Measurements from ENCODE around the gene ALK. TPM values are rescaled to one million over a fixed set of nuclear protein-coding genes. Genes with fewer than 3 reads are reported as not detected.

The ALK gene
- polyA plus RNA-seq, 1 of the 3 experiments (the other 2 are of a cell fraction): 0.30 TPM

DNA sequence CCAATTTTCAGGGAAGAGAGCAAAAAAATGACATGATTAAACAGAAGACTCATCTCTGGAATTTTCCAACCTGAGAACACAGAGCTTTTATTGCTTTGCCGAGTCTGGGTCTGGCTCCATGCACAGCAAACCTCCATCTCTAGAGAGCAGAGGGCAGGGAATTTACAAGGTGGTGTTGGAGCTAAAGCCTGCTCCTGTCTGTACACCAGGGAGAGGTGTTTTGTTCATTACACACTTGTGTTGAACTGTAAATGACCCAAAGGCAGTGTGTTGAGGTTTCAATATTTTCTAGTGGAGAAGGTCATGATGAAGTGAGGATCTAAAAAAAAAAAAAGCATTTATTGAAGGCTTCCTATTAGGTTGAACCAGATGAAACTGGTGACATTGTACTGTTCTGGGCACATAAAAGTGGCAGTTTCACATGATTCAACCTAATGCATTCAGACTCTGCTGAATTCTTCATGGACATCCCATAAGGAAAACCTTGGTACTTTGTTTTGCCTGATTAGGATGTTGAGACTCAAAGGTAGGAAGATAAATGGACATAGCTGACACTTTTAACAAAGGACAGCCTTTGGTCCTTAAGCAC, 567.9 kb downstream of the ALK start:
- Histone ChIP-seq H4K20me1 (ENCODE audit: insufficient read depth) (no peaks in the 10 kb centered on the region), H3K27me3 (ENCODE audit: insufficient read depth) (0 out of 2 replicates have a peak, but pooled peaks cover 9% of the 10 kb centered on the region), H3K9me2 (no peaks in the 10 kb centered on the region), H3K9ac (no peak overlapping the region), H3K4me1 (ENCODE audit: control insufficient read depth in 1 of 2, insufficient read depth in 2 of 2, low read depth in 1 of 2, low read length in 1 of 2) (peaks cover 0 to 36% of the 10 kb centered on the region in 2 experiments; a peak in 1 of 4 replicates), H2AFZ (ENCODE audit: low read depth) (no peak overlapping the region), H3F3A (replicated peaks; ENCODE audit: insufficient read depth) (no peaks in the 10 kb centered on the region), H3K4me3 (ENCODE audit: low read depth in 2 of 2, low read length in 1 of 2) (no peak overlapping the region), H3K79me2 (ENCODE audit: insufficient read depth) (no peaks in the 10 kb centered on the region), H3K9me3 (no peaks in the 10 kb centered on the region), H3K36me3 (replicated peaks in 1 of 2; ENCODE audit: control insufficient read depth in 1 of 2, insufficient read depth in 2 of 2, low read length in 1 of 2) (no peaks in the 10 kb centered on the region), H3K4me2 (no peak overlapping the region), H3K27ac (ENCODE audit: low read depth in 2 of 2, low read length in 1 of 2) (no peak overlapping the region; a peak in 1 of 4 replicates)
- ChIA-PET POLR2A (no interaction called here), CTCF (interaction anchor here (0.7 to 1.3 kb wide), 3 partner anchors 23 to 502 kb away, joined by 3 to 4 read pairs (median 3); no protein-coding TSS in a partner anchor)
- WGBS (ENCODE audit: low lambda C conversion rate): 72% methylated on average over 1 of the region's 1 CpG
- DNase-seq: no peak
- TF ChIP-seq USF1 (IDR thresholded peaks at IDR 0.05; ENCODE audit: borderline replicate concordance, low read depth): no peak

GRCh38 chr2:29351916-29352591, 569.3 kb downstream of the ALK start:
- no peak for DNase-seq
- Histone ChIP-seq H3K27ac (ENCODE audit: low read depth in 2 of 2, low read length in 1 of 2) (no peak overlapping the region; a peak in 1 of 4 replicates), H3K9me3 (no peaks in the 10 kb centered on the region), H3K9me2 (no peaks in the 10 kb centered on the region), H3K27me3 (ENCODE audit: insufficient read depth) (0 out of 2 replicates have a peak, but pooled peaks cover 9% of the 10 kb centered on the region), H3F3A (replicated peaks; ENCODE audit: insufficient read depth) (no peaks in the 10 kb centered on the region), H3K4me3 (ENCODE audit: low read depth in 2 of 2, low read length in 1 of 2) (no peak overlapping the region), H4K20me1 (ENCODE audit: insufficient read depth) (no peaks in the 10 kb centered on the region), H3K36me3 (replicated peaks in 1 of 2; ENCODE audit: control insufficient read depth in 1 of 2, insufficient read depth in 2 of 2, low read length in 1 of 2) (no peaks in the 10 kb centered on the region), H3K9ac (no peak overlapping the region), H3K79me2 (ENCODE audit: insufficient read depth) (no peaks in the 10 kb centered on the region), H2AFZ (ENCODE audit: low read depth) (no peak overlapping the region), H3K4me1 (ENCODE audit: control insufficient read depth in 1 of 2, insufficient read depth in 2 of 2, low read depth in 1 of 2, low read length in 1 of 2) (peaks cover 0 to 38% of the 10 kb centered on the region in 2 experiments; a peak in 1 of 4 replicates), H3K4me2 (no peak overlapping the region)
- 47% methylated on average over 9 of the region's 9 CpGs for WGBS (ENCODE audit: low lambda C conversion rate)
- CTCF ChIA-PET: interaction anchor here (1.2 kb wide), 1 partner anchor 22 kb away, joined by 3 read pairs; no protein-coding TSS in a partner anchor
- no peak for TF ChIP-seq RFX5 (IDR thresholded peaks at IDR 0.05; ENCODE audit: low read length)
- no peak for TF ChIP-seq MEF2A (IDR thresholded peaks at IDR 0.05; ENCODE audit: borderline replicate concordance, low read depth)
- no peak for TF ChIP-seq MAX (IDR thresholded peaks at IDR 0.05; ENCODE audit: low read depth)
- TF ChIP-seq, protein P1, sequence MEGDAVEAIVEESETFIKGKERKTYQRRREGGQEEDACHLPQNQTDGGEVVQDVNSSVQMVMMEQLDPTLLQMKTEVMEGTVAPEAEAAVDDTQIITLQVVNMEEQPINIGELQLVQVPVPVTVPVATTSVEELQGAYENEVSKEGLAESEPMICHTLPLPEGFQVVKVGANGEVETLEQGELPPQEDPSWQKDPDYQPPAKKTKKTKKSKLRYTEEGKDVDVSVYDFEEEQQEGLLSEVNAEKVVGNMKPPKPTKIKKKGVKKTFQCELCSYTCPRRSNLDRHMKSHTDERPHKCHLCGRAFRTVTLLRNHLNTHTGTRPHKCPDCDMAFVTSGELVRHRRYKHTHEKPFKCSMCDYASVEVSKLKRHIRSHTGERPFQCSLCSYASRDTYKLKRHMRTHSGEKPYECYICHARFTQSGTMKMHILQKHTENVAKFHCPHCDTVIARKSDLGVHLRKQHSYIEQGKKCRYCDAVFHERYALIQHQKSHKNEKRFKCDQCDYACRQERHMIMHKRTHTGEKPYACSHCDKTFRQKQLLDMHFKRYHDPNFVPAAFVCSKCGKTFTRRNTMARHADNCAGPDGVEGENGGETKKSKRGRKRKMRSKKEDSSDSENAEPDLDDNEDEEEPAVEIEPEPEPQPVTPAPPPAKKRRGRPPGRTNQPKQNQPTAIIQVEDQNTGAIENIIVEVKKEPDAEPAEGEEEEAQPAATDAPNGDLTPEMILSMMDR (IDR thresholded peaks at IDR 0.05): no peak
- no peak for TF ChIP-seq YY1 (IDR thresholded peaks at IDR 0.05; ENCODE audit: low read depth)
- no peak for TF ChIP-seq FOXJ3 (CRISPR knock-in tag; IDR thresholded peaks at IDR 0.05)
- no peak for TF ChIP-seq RXRA (IDR thresholded peaks at IDR 0.05; ENCODE audit: borderline replicate concordance, low read depth)
- TF ChIP-seq RAD21 (IDR thresholded peaks at IDR 0.05; ENCODE audit: low read length): no peak
- POLR2A ChIA-PET: no interaction called here
